ENCODE data around the gene DPH1. TPM values are rescaled to one million over a fixed set of nuclear protein-coding genes. Genes with fewer than 3 reads are reported as not detected.

Gene DPH1
- total RNA-seq, 1 donor, result 58.7 TPM

- TF ChIP-seq CTCF (IDR thresholded peaks at IDR 0.05; ENCODE audit: insufficient read depth, low read depth, low read length), result no peak
- peak; percentile 24 for DNase-seq (ENCODE audit: low read depth)
These were observed 34.2 kb downstream of the DPH1 start for GRCh38 chr17:2064147-2064489.

DNA sequence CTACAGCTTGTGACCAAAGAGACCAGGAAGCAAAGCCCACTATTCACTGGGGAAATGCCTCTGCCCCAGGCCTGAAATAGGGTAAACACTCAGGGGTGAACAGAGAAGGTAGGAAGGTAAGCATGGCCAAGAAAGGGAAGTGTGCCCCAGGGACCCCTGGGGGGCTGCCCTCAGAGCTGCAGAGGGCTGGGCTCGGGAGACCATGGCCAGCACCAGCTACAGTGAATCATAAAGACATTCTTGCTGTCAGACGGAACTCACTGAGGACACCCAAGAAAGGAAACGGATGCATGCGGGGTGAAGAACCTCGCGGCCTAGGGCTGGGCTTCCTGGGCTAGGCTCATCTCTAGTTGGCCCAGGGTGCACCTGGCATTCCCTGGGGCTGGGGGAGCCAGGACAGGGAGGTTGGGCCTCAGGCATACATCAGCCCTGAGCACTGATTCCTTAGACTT lies 34.6 kb downstream of the DPH1 start:
- no peak overlapping the region for H3K4me3 ChIP-seq (ENCODE audit: low read depth, low read length)
- no peak for TF ChIP-seq CTCF (IDR thresholded peaks at IDR 0.05; ENCODE audit: insufficient read depth, low read depth, low read length)
- DNase-seq (ENCODE audit: low read depth), result peak; percentile 35

More at GRCh38 chr17:2064147-2064489, 34.2 kb downstream of the DPH1 start:
- H3K4me3 ChIP-seq (ENCODE audit: low read depth, low read length), result no peak overlapping the region

DNA sequence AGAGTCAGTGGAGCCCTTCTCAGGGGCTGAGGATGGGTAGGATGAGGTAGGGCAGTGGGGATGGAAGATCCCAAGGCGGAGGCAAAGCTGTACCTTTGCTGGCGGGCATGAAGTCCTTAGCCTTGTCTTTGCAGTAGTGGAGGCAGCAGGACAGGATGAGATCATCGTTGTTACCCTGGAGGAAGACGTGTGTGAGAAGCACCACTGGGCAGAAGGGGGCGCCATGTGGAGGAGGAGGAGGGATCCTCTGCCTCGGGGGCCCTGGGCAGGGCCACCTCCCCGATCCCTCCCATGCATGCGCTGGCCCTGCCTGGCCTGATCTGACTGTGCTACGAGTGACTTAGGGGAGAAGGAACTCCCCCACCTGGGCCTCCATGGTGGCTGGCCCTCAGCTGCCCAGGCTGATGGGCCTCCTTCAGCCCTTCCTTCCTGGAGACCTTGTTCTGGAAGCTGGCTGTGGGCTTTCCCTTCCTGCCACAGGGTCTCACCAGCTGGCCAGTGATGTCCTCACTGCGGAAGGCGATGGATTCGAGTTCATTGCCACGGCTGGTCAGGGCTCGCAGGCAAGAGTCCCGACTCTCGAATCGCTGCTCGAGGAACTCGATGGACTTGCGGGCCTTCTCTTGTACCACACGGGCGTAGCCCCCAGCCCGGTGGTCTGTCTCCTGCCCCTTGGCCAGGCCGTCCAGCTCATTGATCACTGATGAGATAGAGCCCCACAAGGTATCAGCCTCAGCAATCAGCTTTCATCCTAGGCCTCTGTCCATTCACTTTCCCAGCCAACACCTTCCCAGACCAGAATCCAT lies 35.2 kb downstream of the DPH1 start:
- H3K4me3 ChIP-seq (ENCODE audit: low read depth, low read length), result no peak overlapping the region
- TF ChIP-seq CTCF (IDR thresholded peaks at IDR 0.05; ENCODE audit: insufficient read depth, low read depth, low read length), result peak; percentile 44
- DNase-seq (ENCODE audit: low read depth), result peak; percentile 83

- no peak for TF ChIP-seq CTCF (IDR thresholded peaks at IDR 0.05; ENCODE audit: insufficient read depth, low read depth, low read length)
- no peak overlapping the region for H3K4me3 ChIP-seq (ENCODE audit: low read depth, low read length)
- no peak for DNase-seq (ENCODE audit: low read depth)
These were observed 36.0 kb downstream of the DPH1 start for GRCh38 chr17:2065949-2066400.

DNA sequence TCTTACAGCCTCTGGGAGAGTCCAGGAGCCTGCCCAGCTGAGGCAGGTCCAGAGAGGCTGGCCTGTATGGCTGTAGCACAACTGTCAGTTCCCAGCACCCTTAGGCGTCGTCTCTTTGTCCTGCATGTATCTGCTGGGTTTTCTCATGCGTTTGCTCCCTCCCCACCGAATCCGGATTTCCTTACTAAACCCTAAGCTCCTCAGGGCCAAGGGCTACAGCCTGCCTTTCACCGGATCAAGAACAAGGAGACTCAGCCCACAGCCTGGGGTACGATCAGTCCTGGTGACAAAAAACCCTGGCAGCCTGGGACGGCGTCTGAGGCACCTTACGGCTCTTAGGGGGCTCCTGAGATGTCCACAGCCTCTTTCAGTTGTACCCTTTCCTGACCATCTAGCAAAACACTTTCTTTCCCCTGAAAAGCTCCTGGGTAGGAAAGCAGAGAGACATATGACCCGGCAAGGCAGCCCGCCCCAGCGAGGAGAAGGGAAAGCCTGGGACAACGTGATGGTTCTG lies 37.2 kb downstream of the DPH1 start:
- no peak for TF ChIP-seq CTCF (IDR thresholded peaks at IDR 0.05; ENCODE audit: insufficient read depth, low read depth, low read length)
- no peak for DNase-seq (ENCODE audit: low read depth)

DNA sequence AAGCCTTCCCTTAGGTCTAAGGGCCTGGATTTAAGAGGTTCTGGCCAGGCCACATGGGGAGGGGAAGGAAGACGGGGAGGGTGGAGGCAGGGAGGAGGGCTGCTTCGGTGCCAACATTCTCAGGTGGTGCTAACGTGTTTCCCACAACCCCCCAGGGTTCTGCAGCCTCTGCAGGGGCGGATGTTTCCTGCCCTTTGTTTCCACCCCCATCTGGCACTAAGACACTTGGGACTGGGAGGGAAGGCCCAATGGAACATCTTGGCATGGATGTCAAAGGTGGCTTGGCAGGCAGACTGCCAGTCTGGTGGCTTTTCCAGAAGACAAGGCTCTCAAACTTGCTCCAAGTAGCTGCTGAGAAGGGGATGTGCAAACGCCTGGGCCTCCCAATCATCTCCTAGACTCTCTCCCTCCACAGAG lies 37.7 kb downstream of the DPH1 start:
- peak; percentile 60 for DNase-seq (ENCODE audit: low read depth)
- TF ChIP-seq CTCF (IDR thresholded peaks at IDR 0.05; ENCODE audit: insufficient read depth, low read depth, low read length), result no peak
- no peak overlapping the region for H3K4me3 ChIP-seq (ENCODE audit: low read depth, low read length)

More for the DNA sequence above, 37.2 kb downstream of the DPH1 start:
- H3K4me3 ChIP-seq (ENCODE audit: low read depth, low read length), result no peak overlapping the region
